ES-I3 (cell line): ENCODE results near the gene PCDHB7.
"Not testable (repeated sequence)": the region's sequence is repeated elsewhere in the genome, so short reads cannot be mapped to it uniquely, and the experiment has no call there.

Source experiments
- H3K36me3 ChIP-seq: 2 replicates; pipeline ENCODE4 v1.6.1; 2013; ENCODE audit warnings: mild to moderate bottlenecking, low read length, control low read depth, moderate library complexity; ENCODE audit not compliant: insufficient read depth
- H3K4me1 ChIP-seq: 2 replicates; pipeline ENCODE4 v1.6.1; 2013; ENCODE audit warnings: mild to moderate bottlenecking, control low read depth, low read length; ENCODE audit not compliant: insufficient read depth
- H3K9ac ChIP-seq: 2 replicates; pipeline ENCODE4 v1.6.1; 2013; ENCODE audit warnings: low read depth, mild to moderate bottlenecking, low read length, moderate library complexity
- H3K9me3 ChIP-seq: 2 replicates; pipeline ENCODE4 v1.6.1; 2013; ENCODE audit warnings: mild to moderate bottlenecking, low read length, moderate library complexity; ENCODE audit not compliant: control insufficient read depth, insufficient read depth

PCDHB7 gene

DNA sequence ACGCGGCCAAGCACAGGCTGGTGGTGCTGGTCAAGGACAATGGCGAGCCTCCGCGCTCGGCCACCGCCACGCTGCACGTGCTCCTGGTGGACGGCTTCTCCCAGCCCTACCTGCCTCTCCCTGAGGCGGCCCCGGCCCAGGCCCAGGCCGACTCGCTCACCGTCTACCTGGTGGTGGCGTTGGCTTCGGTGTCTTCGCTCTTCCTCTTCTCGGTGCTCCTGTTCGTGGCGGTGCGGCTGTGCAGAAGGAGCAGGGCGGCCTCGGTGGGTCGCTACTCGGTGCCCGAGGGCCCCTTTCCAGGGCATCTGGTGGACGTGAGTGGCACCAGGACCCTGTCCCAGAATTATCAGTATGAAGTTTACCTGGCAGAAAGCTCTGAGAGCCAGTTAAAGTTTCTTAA is 14.5 kb upstream of the PCDHB7 start:
- not testable (repeated sequence) for H3K36me3 ChIP-seq, H3K9ac ChIP-seq, H3K4me1 ChIP-seq, H3K9me3 ChIP-seq

DNA sequence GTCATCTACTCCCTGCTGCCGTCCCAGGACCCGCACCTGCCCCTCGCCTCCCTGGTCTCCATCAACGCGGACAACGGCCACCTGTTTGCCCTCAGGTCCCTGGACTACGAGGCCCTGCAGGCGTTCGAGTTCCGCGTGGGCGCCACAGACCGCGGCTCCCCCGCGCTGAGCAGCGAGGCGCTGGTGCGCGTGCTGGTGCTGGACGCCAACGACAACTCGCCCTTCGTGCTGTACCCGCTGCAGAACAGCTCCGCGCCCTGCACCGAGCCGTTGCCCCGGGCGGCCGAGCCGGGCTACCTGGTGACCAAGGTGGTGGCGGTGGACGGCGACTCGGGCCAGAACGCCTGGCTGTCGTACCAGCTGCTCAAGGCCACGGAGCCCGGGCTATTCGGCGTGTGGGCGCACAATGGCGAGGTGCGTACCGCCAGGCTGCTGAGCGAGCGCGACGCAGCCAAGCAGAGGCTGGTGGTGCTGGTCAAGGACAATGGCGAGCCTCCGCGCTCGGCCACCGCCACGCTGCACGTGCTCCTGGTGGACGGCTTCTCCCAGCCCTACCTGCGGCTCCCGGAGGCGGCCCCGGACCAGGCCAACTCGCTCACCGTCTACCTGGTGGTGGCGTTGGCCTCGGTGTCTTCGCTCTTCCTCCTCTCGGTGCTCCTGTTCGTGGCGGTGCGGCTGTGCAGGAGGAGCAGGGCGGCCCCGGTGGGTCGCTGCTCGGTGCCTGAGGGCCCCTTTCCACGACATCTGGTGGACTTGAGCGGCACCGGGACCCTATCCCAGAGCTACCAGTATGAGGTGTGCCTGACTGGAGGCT is 2.1 kb downstream of the PCDHB7 start:
- not testable (repeated sequence) for H3K9ac ChIP-seq

DNA sequence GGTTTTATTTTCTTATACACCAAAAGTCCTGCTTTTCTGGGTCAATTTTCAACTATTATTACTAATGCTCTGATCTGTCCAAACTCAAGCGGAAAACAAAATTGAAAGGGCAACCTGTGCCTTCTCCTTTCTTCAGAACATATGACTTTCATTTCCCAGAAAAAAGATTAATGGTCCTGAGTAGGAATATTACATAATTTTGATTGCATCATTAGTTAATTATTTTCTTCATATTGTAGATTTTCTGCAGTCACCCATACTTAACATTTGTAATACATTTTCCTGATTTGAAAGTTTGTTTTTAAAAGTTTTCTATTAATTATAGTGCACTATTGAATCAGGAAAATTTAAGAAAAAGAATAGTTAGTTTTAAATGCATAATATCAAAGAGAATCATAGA is 3.5 kb downstream of the PCDHB7 start:
- H3K36me3 ChIP-seq = no peaks in the 10 kb centered on the region
- no peaks in the 10 kb centered on the region for H3K4me1 ChIP-seq
- H3K9me3 ChIP-seq = no peaks in the 10 kb centered on the region; the same call in 1 of the 2 replicates
- no peak overlapping the region for H3K9ac ChIP-seq

More for the DNA sequence above, 2.1 kb downstream of the PCDHB7 start:
- not testable (repeated sequence) for H3K4me1 ChIP-seq, H3K36me3 ChIP-seq, H3K9me3 ChIP-seq

DNA sequence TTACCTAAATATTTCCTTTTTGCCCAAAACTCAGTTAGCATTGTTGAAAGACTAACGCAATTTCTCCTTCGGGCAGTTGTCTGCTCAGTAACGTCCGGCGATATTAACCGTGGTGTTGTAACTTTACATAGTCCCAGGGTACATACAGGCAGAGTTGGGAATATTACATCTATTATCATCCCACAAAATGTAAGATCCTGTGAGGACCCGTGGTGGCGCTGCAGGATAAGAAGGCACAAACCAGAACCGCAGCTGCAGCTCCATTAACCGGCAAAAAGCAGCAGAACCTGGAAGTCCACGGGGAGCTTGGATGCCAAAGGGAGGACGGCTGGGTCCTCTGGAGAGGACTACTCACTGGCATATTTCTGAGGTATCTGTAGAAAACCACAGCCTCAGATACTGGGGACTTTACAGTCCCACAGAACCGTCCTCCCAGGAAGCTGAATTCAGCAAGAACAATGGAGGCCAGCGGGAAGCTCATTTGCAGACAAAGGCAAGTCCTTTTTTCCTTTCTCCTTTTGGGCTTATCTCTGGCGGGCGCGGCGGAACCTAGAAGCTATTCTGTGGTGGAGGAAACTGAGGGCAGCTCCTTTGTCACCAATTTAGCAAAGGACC is 5.2 kb downstream of the PCDHB7 start, which contains the start of gene PCDHB8:
Gene PCDHB8, plus strand, starts transcription at position 214 of the 615 bp plus-strand sequence. Its CDS starts 245 bp downstream, at position 459.
- H3K36me3 ChIP-seq, H3K9me3 ChIP-seq, H3K9ac ChIP-seq, H3K4me1 ChIP-seq: not testable (repeated sequence)

- H3K4me1 ChIP-seq, H3K9ac ChIP-seq, H3K36me3 ChIP-seq, H3K9me3 ChIP-seq: not testable (repeated sequence)
Measured at GRCh38 chr5:141179371-141179770, 6.9 kb downstream of the PCDHB7 start.

GRCh38 chr5:141179876-141180275 is 7.4 kb downstream of the PCDHB7 start:
- H3K9me3 ChIP-seq, H3K4me1 ChIP-seq, H3K36me3 ChIP-seq, H3K9ac ChIP-seq: not testable (repeated sequence)

DNA sequence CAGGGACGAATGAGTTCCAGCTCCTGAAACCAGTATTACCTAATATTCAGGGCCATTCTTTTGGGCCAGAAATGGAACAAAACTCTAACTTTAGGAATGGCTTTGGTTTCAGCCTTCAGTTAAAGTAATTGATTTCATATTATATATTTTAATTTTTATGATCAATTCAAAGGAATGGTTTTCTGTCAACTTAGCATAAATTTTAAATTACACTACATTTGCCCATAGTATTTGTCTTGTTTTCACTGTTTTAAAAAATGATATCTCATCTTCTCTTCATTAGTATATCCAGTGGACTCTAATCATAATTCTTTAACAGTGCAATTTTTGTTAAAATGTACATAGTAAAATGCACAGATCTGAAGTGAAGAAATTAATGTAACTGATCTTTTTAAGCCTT is 7.9 kb downstream of the PCDHB7 start:
- Histone ChIP-seq H3K9ac (no peak overlapping the region), H3K4me1 (no peaks in the 10 kb centered on the region), H3K36me3 (no peaks in the 10 kb centered on the region), H3K9me3 (0 out of 2 replicates have a peak, but pooled peaks cover 3% of the 10 kb centered on the region)

DNA sequence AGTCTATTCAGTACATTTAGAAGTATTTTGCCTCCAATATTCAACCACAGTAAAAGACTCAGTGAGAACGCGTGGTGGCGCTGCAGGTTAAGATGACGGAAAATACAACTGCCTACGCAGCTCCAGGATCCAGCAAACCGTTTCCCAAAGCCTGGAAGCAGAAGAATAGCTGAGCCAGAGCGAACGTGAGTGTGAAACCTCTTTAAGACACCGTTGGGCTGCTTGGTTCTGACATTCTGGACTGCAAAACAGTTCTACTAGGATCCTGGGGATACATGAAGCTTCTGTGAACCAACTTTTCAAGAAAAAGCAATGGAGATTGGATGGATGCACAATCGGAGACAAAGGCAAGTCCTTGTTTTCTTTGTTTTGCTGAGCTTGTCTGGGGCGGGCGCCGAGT is 9.8 kb downstream of the PCDHB7 start, which contains the start of gene PCDHB16:
Gene PCDHB16, plus strand, starts transcription at position 140 of the 400 bp plus-strand sequence. Its CDS starts 173 bp downstream, at position 313.
- H3K4me1 ChIP-seq = no peaks in the 10 kb centered on the region
- H3K9me3 ChIP-seq = 0 out of 2 replicates have a peak, but pooled peaks cover 3% of the 10 kb centered on the region
- 0 out of 2 replicates have a peak within 1 kb of the TSS, but pooled peaks have one; percentile 0 for H3K9ac ChIP-seq
- H3K36me3 ChIP-seq = no peaks in the 10 kb centered on the region

DNA sequence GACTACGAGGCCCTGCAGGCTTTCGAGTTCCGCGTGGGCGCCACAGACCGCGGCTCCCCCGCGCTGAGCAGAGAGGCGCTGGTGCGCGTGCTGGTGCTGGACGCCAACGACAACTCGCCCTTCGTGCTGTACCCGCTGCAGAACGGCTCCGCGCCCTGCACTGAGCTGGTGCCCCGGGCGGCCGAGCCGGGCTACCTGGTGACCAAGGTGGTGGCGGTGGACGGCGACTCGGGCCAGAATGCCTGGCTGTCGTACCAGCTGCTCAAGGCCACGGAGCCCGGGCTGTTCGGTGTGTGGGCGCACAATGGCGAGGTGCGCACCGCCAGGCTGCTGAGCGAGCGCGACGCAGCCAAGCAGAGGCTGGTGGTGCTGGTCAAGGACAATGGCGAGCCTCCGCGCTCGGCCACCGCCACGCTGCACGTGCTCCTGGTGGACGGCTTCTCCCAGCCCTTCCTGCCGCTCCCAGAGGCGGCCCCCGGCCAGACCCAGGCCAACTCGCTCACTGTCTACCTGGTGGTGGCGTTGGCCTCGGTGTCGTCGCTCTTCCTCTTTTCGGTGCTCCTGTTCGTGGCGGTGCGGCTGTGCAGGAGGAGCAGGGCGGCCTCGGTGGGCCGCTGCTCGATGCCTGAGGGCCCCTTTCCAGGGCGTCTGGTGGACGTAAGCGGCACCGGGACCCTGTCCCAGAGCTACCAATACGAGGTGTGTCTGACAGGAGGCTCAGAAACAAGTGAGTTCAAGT is 11.8 kb downstream of the PCDHB7 start:
- H3K4me1 ChIP-seq, H3K36me3 ChIP-seq, H3K9ac ChIP-seq, H3K9me3 ChIP-seq: not testable (repeated sequence)

DNA sequence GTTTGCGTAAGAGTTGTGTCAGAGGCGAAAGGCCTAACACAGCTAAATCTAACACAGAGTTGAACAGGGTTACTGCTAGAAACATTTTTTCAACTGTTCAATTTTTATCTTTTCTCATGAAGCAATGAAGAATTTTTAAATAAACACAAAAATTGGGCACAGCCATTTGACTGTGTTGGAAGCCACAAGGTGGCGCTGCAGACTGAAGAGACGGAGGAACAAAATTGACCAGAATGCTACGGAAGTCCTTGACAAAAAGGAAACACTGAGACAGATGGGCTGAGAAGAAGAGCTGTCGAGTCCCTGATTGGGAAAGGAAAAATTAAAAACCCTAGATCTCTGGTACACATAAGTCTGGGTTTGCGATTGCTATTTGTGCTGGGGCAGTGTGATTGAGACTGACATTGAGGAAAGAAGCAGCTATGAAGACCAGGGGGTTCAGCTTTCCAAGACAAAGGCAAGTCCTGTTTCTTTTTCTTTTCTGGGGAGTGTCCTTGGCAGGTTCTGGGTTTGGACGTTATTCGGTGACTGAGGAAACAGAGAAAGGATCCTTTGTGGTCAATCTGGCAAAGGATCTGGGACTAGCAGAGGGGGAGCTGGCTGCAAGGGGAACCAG is 14.6 kb downstream of the PCDHB7 start, which contains the start of gene PCDHB9:
Gene PCDHB9, plus strand, starts transcription at position 265 of the 616 bp plus-strand sequence. Its CDS starts 158 bp downstream, at position 423.
- 0 out of 2 replicates have a peak, but pooled peaks cover 3% of the 10 kb centered on the region for H3K9me3 ChIP-seq
- H3K36me3 ChIP-seq = no peaks in the 10 kb centered on the region
- no peaks in the 10 kb centered on the region for H3K4me1 ChIP-seq
- H3K9ac ChIP-seq = no peak within 1 kb of the TSS

- not testable (repeated sequence) for H3K36me3 ChIP-seq
Measured at GRCh38 chr5:141188682-141189081, 16.2 kb downstream of the PCDHB7 start.

DNA sequence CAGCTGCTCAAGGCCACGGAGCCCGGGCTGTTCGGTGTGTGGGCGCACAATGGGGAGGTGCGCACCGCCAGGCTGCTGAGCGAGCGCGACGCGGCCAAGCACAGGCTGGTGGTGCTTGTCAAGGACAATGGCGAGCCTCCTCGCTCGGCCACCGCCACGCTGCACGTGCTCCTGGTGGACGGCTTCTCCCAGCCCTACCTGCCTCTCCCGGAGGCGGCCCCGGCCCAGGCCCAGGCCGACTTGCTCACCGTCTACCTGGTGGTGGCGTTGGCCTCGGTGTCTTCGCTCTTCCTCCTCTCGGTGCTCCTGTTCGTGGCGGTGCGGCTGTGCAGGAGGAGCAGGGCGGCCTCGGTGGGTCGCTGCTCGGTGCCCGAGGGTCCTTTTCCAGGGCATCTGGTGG is 16.7 kb downstream of the PCDHB7 start:
- not testable (repeated sequence) for H3K4me1 ChIP-seq, H3K9ac ChIP-seq, H3K9me3 ChIP-seq, H3K36me3 ChIP-seq

More at GRCh38 chr5:141188682-141189081, 16.2 kb downstream of the PCDHB7 start:
- H3K4me1 ChIP-seq, H3K9ac ChIP-seq, H3K9me3 ChIP-seq: not testable (repeated sequence)

GRCh38 chr5:141192110-141192725 is 19.8 kb downstream of the PCDHB7 start, which contains the start of gene PCDHB10:
Gene PCDHB10 (plus strand): TSS chr5:141192353. CDS start chr5:141192553, 200 bp downstream.
- Histone ChIP-seq H3K9ac (peak within 1 kb of the TSS; percentile 41), H3K9me3 (peaks cover 4% of the 10 kb centered on the region; the same call in 1 of the 2 replicates), H3K36me3 (no peaks in the 10 kb centered on the region), H3K4me1 (no peaks in the 10 kb centered on the region)
